ENCODE results near the gene TAF3.
A peak's percentile ranks its signal among the peaks of the same experiment; 100 is the strongest.

Gene TAF3

GRCh38 chr10:8049045-8049864 lies 230.9 kb downstream of the TAF3 start:
- DNase-seq: peak; percentile 46

DNA sequence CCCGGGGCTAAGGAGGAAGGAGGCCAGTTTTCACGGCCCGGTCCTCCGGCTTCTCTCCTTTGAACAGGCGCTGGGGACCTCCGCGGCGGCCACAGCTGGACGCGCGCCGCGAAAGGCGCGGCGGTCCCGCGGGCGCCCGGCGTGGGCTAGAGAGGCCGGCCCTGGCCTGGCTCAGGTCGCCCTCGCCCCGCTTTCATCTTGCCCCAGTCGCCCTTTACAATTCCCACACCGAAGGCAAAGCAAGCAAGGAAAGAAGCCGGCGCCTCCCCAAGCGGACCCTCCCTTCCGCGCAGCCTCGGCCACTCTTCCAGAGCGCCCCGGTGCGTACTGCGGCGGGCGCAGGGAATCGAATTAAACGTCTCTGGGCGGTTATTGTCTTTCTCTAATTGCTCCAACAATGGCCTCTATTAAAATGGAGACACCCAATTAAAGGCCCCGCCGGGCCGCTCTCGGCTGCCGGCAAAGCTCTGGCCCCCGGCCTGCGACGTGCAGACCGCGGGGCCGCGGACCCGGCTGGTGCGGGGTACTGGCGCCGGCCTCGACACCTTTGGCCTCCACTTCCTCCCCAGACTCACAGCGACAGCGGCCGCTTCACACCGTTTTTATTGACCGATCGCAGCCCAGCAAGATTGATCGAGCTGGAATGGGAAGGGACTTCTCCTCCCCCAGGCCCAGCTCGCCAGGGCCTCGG lies 231.7 kb downstream of the TAF3 start:
- DNase-seq: peak; percentile 51

GRCh38 chr10:8050556-8051108 lies 232.3 kb downstream of the TAF3 start:
- peak; percentile 61 for DNase-seq

GRCh38 chr10:8051109-8051821 lies 233.0 kb downstream of the TAF3 start:
- DNase-seq: peak; percentile 50

GRCh38 chr10:8051851-8052257 lies 233.5 kb downstream of the TAF3 start:
- no peak for DNase-seq

GRCh38 chr10:8052341-8052955 lies 234.1 kb downstream of the TAF3 start:
- DNase-seq: peak; percentile 50

- DNase-seq: no peak
These were observed 234.7 kb downstream of the TAF3 start for GRCh38 chr10:8052956-8053445.

DNA sequence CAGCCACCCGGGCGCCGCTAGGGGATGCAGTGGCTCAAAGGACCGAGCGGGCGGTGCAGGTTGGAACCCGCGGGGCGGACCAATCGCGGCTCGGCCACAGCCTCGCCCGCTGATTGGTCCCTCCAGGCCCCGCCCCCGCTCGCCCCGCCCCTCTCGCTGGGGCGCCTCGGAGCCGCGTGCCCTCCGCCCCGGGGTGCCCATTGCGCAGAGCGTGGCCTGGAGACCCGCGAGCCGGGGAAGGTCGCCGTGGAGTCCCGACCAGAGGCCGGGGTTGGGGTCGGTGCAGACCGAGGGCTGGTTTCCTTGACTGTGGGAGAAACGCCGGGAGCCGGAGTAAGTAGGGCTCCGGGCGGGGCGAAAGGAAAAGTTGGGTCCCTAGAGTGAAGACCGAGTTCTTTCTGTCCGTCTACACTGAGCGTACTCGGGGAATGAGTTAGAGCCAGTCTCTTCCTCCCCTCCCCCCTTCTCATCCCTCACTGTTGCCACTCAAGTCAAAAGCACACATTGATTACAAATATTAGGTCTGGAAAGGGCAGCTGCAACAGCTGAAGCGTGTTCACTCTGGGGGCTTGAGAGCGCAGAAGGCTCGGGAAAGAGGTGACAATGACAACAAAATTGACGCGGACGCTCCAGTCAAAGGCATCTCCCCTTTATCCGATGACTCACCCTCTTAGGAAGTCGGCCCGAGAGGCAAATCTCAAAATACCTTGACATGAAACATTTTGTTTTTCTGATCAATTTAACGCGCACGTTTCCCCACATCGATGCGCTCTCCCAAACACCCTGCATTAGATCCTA lies 235.3 kb downstream of the TAF3 start:
- DNase-seq: peak; percentile 96

GRCh38 chr10:8054244-8054493 lies 235.9 kb downstream of the TAF3 start:
- no peak for DNase-seq

DNA sequence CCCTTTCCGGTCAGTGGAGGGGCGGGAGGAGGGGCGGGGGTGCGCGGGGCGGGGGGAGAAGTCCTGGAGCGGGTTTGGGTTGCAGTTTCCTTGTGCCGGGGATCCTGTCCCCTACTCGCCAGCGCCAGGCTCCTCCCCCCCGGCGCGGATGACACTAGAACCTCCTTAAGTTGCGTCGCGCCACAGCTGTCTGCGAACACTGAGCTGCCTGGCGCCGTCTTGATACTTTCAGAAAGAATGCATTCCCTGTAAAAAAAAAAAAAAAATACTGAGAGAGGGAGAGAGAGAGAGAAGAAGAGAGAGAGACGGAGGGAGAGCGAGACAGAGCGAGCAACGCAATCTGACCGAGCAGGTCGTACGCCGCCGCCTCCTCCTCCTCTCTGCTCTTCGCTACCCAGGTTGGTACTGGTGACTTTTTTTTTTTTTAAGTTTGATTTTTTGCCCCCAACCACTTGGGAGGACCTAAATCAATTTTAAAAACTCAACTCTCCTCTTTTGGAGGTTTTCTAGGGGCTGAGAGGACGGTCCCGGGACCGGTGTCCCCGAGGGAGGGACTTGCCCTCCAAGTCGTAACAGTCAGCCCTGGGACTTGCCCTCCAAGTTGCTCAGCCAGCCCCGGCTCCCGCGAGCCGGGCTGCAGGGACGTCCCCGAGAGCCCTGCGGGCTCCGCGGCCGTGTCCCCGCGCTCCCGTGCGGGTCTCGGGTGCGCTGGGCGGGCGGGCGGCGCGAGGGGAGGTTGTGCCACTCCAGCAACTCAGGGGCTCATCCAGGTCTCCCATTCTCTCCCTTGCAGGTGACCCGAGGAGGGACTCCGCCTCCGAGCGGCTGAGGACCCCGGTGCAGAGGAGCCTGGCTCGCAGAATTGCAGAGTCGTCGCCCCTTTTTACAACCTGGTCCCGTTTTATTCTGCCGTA lies 236.4 kb downstream of the TAF3 start, which contains the start of gene GATA3:
Gene GATA3 (plus strand): TSS at position 195 of the 914 bp plus-strand sequence. CDS start 968 bp downstream, outside the sequence.
- peak; percentile 83 for DNase-seq

- DNase-seq: peak; percentile 60
These were observed 237.4 kb downstream of the TAF3 start for GRCh38 chr10:8055420-8056349.

GRCh38 chr10:8056378-8056777 lies 238.1 kb downstream of the TAF3 start:
- no peak for DNase-seq

- DNase-seq: peak; percentile 59
These were observed 238.6 kb downstream of the TAF3 start for GRCh38 chr10:8056871-8057331.

GRCh38 chr10:8057636-8058273 lies 239.4 kb downstream of the TAF3 start:
- DNase-seq: no peak

DNA sequence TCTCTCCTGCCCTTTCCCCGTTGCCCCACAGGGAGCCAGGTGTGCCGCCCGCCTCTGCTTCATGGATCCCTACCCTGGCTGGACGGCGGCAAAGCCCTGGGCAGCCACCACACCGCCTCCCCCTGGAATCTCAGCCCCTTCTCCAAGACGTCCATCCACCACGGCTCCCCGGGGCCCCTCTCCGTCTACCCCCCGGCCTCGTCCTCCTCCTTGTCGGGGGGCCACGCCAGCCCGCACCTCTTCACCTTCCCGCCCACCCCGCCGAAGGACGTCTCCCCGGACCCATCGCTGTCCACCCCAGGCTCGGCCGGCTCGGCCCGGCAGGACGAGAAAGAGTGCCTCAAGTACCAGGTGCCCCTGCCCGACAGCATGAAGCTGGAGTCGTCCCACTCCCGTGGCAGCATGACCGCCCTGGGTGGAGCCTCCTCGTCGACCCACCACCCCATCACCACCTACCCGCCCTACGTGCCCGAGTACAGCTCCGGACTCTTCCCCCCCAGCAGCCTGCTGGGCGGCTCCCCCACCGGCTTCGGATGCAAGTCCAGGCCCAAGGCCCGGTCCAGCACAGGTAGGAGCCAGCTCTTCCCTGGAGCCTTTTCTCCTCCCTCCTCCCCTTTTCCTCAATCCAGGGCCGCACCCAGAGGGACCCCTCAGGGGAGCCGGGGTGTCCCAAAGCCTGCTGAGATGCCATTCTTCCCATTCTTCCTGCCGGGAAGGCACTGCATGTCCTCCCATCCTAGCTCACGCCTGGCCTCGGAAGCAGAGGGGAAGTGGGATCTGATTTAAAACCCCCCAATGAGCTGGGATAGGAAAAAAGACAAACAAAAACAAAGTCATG lies 240.2 kb downstream of the TAF3 start:
- no peak for DNase-seq

DNA sequence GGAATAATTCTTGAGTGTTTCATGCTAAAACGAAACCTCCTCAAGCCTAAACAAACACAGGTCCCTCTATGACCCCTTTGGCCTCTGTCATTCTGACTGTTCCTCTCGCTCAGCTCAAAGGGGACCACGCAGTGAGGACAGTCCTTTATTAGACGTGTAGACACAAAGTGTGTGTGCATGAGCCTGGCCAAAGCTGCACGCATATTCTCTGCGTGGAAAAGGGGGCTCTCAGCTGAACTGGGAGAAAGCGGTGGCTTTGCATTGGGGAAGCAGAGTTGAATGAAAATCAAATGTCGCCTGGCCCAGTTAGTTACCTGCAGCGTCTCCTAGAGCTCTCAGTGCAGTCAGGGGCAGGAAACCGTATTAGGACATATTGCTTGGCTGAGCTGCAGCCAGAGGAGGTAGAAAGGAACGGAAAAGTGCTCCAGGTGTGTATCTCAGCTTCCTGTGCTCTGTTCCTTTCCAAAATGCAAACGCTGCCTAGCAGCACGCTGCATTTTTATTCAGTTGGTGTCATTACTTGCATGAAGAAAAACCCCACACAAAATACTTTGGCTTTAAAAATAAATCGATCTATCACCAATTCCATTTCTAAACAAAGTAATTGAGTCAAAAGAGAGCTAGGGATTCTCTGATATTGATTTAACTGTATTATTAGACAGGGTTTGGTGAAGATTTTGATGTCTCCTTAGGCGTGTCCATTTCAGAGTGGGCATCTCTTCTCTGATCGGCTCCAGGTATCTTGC lies 241.1 kb downstream of the TAF3 start:
- DNase-seq: peak; percentile 37

DNA sequence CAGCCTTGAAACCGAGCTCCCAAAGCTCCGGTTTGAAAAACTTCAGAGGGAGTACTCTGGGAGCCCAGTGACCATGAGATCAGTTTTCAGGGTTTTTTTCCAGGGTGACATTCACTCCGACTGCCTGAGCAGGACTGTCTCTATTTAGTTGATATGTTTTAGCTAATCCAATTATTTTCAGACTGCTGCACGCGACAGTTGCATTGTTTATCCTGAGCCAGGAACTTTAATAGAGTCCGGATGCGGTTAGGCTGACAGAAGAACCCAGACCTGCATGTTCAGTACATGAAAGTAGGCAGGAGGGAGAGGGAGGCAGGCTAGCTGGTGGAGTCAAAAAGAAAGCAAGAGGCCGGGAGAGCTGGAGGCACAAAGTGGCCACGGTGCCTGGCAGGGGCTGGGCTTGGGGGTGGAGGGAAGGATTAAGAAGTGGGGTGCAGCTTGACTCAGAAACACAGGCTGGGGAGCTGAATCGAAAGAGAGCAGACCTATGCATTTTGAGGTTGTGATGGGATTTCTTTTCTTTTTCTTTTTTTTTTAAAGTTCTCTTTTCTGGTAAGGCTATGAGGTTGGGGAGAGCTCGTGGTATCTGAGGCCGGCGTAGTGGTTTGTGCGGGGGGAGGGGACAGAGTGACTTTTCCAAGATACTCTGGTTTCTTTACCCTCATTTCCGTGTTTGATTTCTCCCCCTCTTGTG lies 241.9 kb downstream of the TAF3 start:
- DNase-seq: peak; percentile 53
